Activated T-helper 2 cell treated with anti-CD3 and anti-CD28 coated beads, Interferon-gamma antibody, Interleukin-2, Interleukin-4, amounts not matched to agents 10 μg/mL and 5 μg/mL and 100 μg/mL, durations not matched to agents 14 hours and 24 hours and 36 hours (primary cell): ENCODE results near the gene DNAJC1. TPM values are rescaled to one million over a fixed set of nuclear protein-coding genes. Genes with fewer than 3 reads are reported as not detected.
"Not testable (repeated sequence)": the region's sequence is repeated elsewhere in the genome, so short reads cannot be mapped to it uniquely, and the experiment has no call there.

Experiments used
- DNase-seq: peaks from one replicate; pipeline ENCODE4 v3.0.0; 2021; ENCODE audit warnings: low spot score
- H3K27ac Mint-ChIP-seq: one replicate; pipeline ENCODE4 v1.8.0; 2021; ENCODE audit warnings: mixed read lengths
- H3K27me3 Mint-ChIP-seq: one replicate; pipeline ENCODE4 v1.8.0; 2021; ENCODE audit warnings: low read depth, mixed read lengths
- H3K36me3 Mint-ChIP-seq: one replicate; pipeline ENCODE4 v1.8.0; 2021; ENCODE audit warnings: low read depth, mixed read lengths
- H3K4me1 Mint-ChIP-seq: one replicate; pipeline ENCODE4 v1.8.0; 2021; ENCODE audit warnings: low read depth, mixed read lengths
- H3K4me3 Mint-ChIP-seq: one replicate; pipeline ENCODE4 v1.8.0; 2021; ENCODE audit warnings: low read depth, mild to moderate bottlenecking, moderate library complexity, mixed read lengths
- H3K9me3 Mint-ChIP-seq: one replicate; pipeline ENCODE4 v1.8.0; 2021; ENCODE audit warnings: mixed read lengths
- intact Hi-C: fragments of 100-400 bp; cut with micrococcal nuclease; formaldehyde crosslinking; loops from one replicate; pipeline ENCODE4 v1.15.1; 2023
- total RNA-seq: library from RNA; stranded (reverse); gene quantifications from 2 replicates; pipeline ENCODE4 v1.2.3, GENCODE V29; 2022

DNAJC1 gene
- total RNA-seq, 1 donor from 2014 or later = 24.0 TPM

GRCh38 chr10:21823617-21824016 lies 179.9 kb downstream of the DNAJC1 start:
- H3K9me3 Mint-ChIP-seq = peaks cover 35% of the 10 kb centered on the region

GRCh38 chr10:21822273-21822672 lies 181.3 kb downstream of the DNAJC1 start:
- H3K36me3 Mint-ChIP-seq, H3K27me3 Mint-ChIP-seq, intact Hi-C loops, H3K27ac Mint-ChIP-seq, H3K4me3 Mint-ChIP-seq, DNase-seq, H3K4me1 Mint-ChIP-seq: not testable (repeated sequence)
- H3K9me3 Mint-ChIP-seq = peaks cover 22% of the 10 kb centered on the region

More at GRCh38 chr10:21823617-21824016, 179.9 kb downstream of the DNAJC1 start:
- no peaks in the 10 kb centered on the region for H3K27me3 Mint-ChIP-seq
- peaks cover 12% of the 10 kb centered on the region for H3K36me3 Mint-ChIP-seq
- no peaks in the 10 kb centered on the region for H3K4me1 Mint-ChIP-seq
- DNase-seq = no peak
- no peak overlapping the region for H3K27ac Mint-ChIP-seq
- no peak overlapping the region for H3K4me3 Mint-ChIP-seq
- intact Hi-C loops = no loop called here

GRCh38 chr10:21820952-21821351 lies 182.6 kb downstream of the DNAJC1 start:
- intact Hi-C loops = no loop called here

GRCh38 chr10:21818416-21818815 lies 185.1 kb downstream of the DNAJC1 start:
- H3K4me3 Mint-ChIP-seq, intact Hi-C loops, DNase-seq, H3K36me3 Mint-ChIP-seq, H3K27ac Mint-ChIP-seq, H3K4me1 Mint-ChIP-seq, H3K9me3 Mint-ChIP-seq, H3K27me3 Mint-ChIP-seq: not testable (repeated sequence)

More at GRCh38 chr10:21820952-21821351, 182.6 kb downstream of the DNAJC1 start:
- H3K27me3 Mint-ChIP-seq = no peaks in the 10 kb centered on the region
- H3K9me3 Mint-ChIP-seq = peaks cover 11% of the 10 kb centered on the region
- no peak overlapping the region for H3K4me3 Mint-ChIP-seq
- H3K36me3 Mint-ChIP-seq = no peaks in the 10 kb centered on the region
- DNase-seq = no peak
- H3K27ac Mint-ChIP-seq = no peak overlapping the region
- no peaks in the 10 kb centered on the region for H3K4me1 Mint-ChIP-seq

- Mint-ChIP-seq H3K27ac (no peak overlapping the region), H3K9me3 (no peaks in the 10 kb centered on the region), H3K4me3 (no peak overlapping the region), H3K36me3 (no peaks in the 10 kb centered on the region), H3K4me1 (no peaks in the 10 kb centered on the region), H3K27me3 (no peaks in the 10 kb centered on the region)
- DNase-seq = no peak
- intact Hi-C loops = no loop called here
These were observed 188.7 kb downstream of the DNAJC1 start for GRCh38 chr10:21814866-21815265.

- no peaks in the 10 kb centered on the region for H3K27me3 Mint-ChIP-seq
- H3K4me1 Mint-ChIP-seq = no peaks in the 10 kb centered on the region
- intact Hi-C loops = no loop called here
- no peak overlapping the region for H3K4me3 Mint-ChIP-seq
- DNase-seq = no peak
- no peak overlapping the region for H3K27ac Mint-ChIP-seq
- H3K36me3 Mint-ChIP-seq = no peaks in the 10 kb centered on the region
- H3K9me3 Mint-ChIP-seq = no peaks in the 10 kb centered on the region
These were observed 189.6 kb downstream of the DNAJC1 start for GRCh38 chr10:21813946-21814345.

GRCh38 chr10:21811245-21811585 lies 192.3 kb downstream of the DNAJC1 start:
- no peak for DNase-seq
- H3K4me3 Mint-ChIP-seq = no peak overlapping the region
- intact Hi-C loops = no loop called here
- H3K4me1 Mint-ChIP-seq = no peaks in the 10 kb centered on the region
- H3K9me3 Mint-ChIP-seq = no peaks in the 10 kb centered on the region
- no peaks in the 10 kb centered on the region for H3K27me3 Mint-ChIP-seq
- H3K27ac Mint-ChIP-seq = no peak overlapping the region
- H3K36me3 Mint-ChIP-seq = no peaks in the 10 kb centered on the region

- H3K27ac Mint-ChIP-seq = no peak overlapping the region
- DNase-seq = no peak
- intact Hi-C loops = no loop called here
- H3K4me1 Mint-ChIP-seq = no peaks in the 10 kb centered on the region
- no peaks in the 10 kb centered on the region for H3K9me3 Mint-ChIP-seq
- no peak overlapping the region for H3K4me3 Mint-ChIP-seq
- H3K36me3 Mint-ChIP-seq = no peaks in the 10 kb centered on the region
- no peaks in the 10 kb centered on the region for H3K27me3 Mint-ChIP-seq
These were observed 192.8 kb downstream of the DNAJC1 start for GRCh38 chr10:21810582-21811244.

- intact Hi-C loops = no loop called here
- DNase-seq = no peak
- no peaks in the 10 kb centered on the region for H3K9me3 Mint-ChIP-seq
- no peaks in the 10 kb centered on the region for H3K27me3 Mint-ChIP-seq
- no peaks in the 10 kb centered on the region for H3K4me1 Mint-ChIP-seq
- no peak overlapping the region for H3K4me3 Mint-ChIP-seq
- no peaks in the 10 kb centered on the region for H3K36me3 Mint-ChIP-seq
- no peak overlapping the region for H3K27ac Mint-ChIP-seq
These were observed 195.0 kb downstream of the DNAJC1 start for GRCh38 chr10:21808550-21808949.

- Mint-ChIP-seq H3K4me1 (no peaks in the 10 kb centered on the region), H3K27me3 (no peaks in the 10 kb centered on the region), H3K27ac (no peak overlapping the region), H3K9me3 (no peaks in the 10 kb centered on the region), H3K36me3 (no peaks in the 10 kb centered on the region), H3K4me3 (no peak overlapping the region)
- intact Hi-C loops = no loop called here
- DNase-seq = no peak
These were observed 196.3 kb downstream of the DNAJC1 start for GRCh38 chr10:21807180-21807579.

GRCh38 chr10:21803374-21803773 lies 200.2 kb downstream of the DNAJC1 start:
- peaks cover 6% of the 10 kb centered on the region for H3K36me3 Mint-ChIP-seq
- H3K4me1 Mint-ChIP-seq = peaks cover 4% of the 10 kb centered on the region
- no peak overlapping the region for H3K27ac Mint-ChIP-seq
- intact Hi-C loops = no loop called here
- no peaks in the 10 kb centered on the region for H3K9me3 Mint-ChIP-seq
- DNase-seq = no peak
- no peak overlapping the region for H3K4me3 Mint-ChIP-seq
- no peaks in the 10 kb centered on the region for H3K27me3 Mint-ChIP-seq

GRCh38 chr10:21801609-21802008 lies 201.9 kb downstream of the DNAJC1 start:
- no peaks in the 10 kb centered on the region for H3K27me3 Mint-ChIP-seq
- H3K4me3 Mint-ChIP-seq = no peak overlapping the region
- H3K4me1 Mint-ChIP-seq = peaks cover 14% of the 10 kb centered on the region

GRCh38 chr10:21797984-21798765 lies 205.4 kb downstream of the DNAJC1 start:
- intact Hi-C loops = no loop called here
- H3K9me3 Mint-ChIP-seq = no peaks in the 10 kb centered on the region
- H3K4me3 Mint-ChIP-seq = no peak overlapping the region
- H3K27ac Mint-ChIP-seq = peak overlapping the region; percentile 46
- no peak for DNase-seq
- H3K27me3 Mint-ChIP-seq = no peaks in the 10 kb centered on the region
- H3K4me1 Mint-ChIP-seq = peaks cover 14% of the 10 kb centered on the region
- peaks cover 14% of the 10 kb centered on the region for H3K36me3 Mint-ChIP-seq

More at GRCh38 chr10:21801609-21802008, 201.9 kb downstream of the DNAJC1 start:
- intact Hi-C loops = no loop called here
- Mint-ChIP-seq H3K36me3 (peaks cover 14% of the 10 kb centered on the region), H3K9me3 (no peaks in the 10 kb centered on the region), H3K27ac (no peak overlapping the region)
- DNase-seq = no peak
